DND-41 (cell line): Measurements from ENCODE around the gene HBP1.

Experiments
- ATAC-seq: fragments of 200-7000 bp; cut with Tn5 transposase; 3 replicates; pipeline ENCODE4 v1.9.1; 2021; ENCODE audit warnings: low read depth; ENCODE audit not compliant: insufficient read depth
- DNase-seq: peaks from one replicate; pipeline ENCODE4 v3.0.0-alpha.2; 2020
- H2AFZ ChIP-seq: 2 replicates; pipeline ENCODE4 v1.6.0; 2012; ENCODE audit warnings: low read depth, low read length
- H3K27ac ChIP-seq: 2 replicates; pipeline ENCODE4 v1.5.1; 2012; ENCODE audit warnings: low read length, inconsistent platforms
- H3K27me3 ChIP-seq: fragments of 200-600 bp; sonication (generic); 2 replicates; pipeline ENCODE4 v1.6.0; 2012; ENCODE audit warnings: low read length, mild to moderate bottlenecking, inconsistent platforms; ENCODE audit not compliant: insufficient read depth, poor library complexity
- H3K36me3 ChIP-seq: 2 replicates; pipeline ENCODE4 v1.5.1; 2012; ENCODE audit warnings: low read length, inconsistent platforms; ENCODE audit not compliant: insufficient read depth
- H3K4me1 ChIP-seq: 2 replicates; pipeline ENCODE4 v1.5.1; 2012; ENCODE audit warnings: mild to moderate bottlenecking, low read length; ENCODE audit not compliant: insufficient read depth
- H3K4me2 ChIP-seq: 2 replicates; pipeline ENCODE4 v1.6.0; 2012; ENCODE audit warnings: mild to moderate bottlenecking, moderate library complexity, low read length, inconsistent platforms; ENCODE audit not compliant: insufficient read depth
- H3K4me3 ChIP-seq, 2 experiments: fragments of 200-600 bp in 1 of 2; shearing (Covaris generic) in 1 of 2; 2 replicates each; pipeline ENCODE4 v1.5.1; 2012 to 2016; ENCODE audit warnings: inconsistent platforms in 2 of 2, low read length in 2 of 2, mild to moderate bottlenecking in 2 of 2, low read depth in 1 of 2, moderate library complexity in 1 of 2
- H3K79me2 ChIP-seq: 2 replicates; pipeline ENCODE4 v1.6.0; 2012; ENCODE audit warnings: low read length, inconsistent platforms; ENCODE audit not compliant: insufficient read depth
- H3K9ac ChIP-seq: 2 replicates; pipeline ENCODE4 v1.6.0; 2012; ENCODE audit warnings: low read depth, mild to moderate bottlenecking, inconsistent platforms, low read length, moderate library complexity
- H3K9me3 ChIP-seq: 2 replicates; pipeline ENCODE4 v1.5.1; 2012; ENCODE audit warnings: low read length, moderate library complexity, mild to moderate bottlenecking, inconsistent platforms; ENCODE audit not compliant: insufficient read depth, severe bottlenecking
- H4K20me1 ChIP-seq: 2 replicates; pipeline ENCODE4 v1.6.0; 2012; ENCODE audit warnings: low read length; ENCODE audit not compliant: insufficient read depth
- EZH2 ChIP-seq: IDR thresholded peaks from 3 replicates; pipeline ENCODE4 v1.6.1; 2012; ENCODE audit warnings: borderline replicate concordance, low read depth, mild to moderate bottlenecking, moderate library complexity, low read length, inconsistent platforms; ENCODE audit not compliant: severe bottlenecking
- TF ChIP-seq, protein P1 (sequence below): IDR thresholded peaks from 2 replicates; pipeline ENCODE4 v1.5.1; 2012; ENCODE audit warnings: borderline replicate concordance, low read length, moderate library complexity, mild to moderate bottlenecking; ENCODE audit not compliant: poor library complexity, severe bottlenecking; ENCODE audit errors: extremely low read depth

HBP1 gene

GRCh38 chr7:107181172-107181571 is 12.4 kb downstream of the HBP1 start:
- no peak for DNase-seq
- no peak for ATAC-seq
- Histone ChIP-seq H3K4me2 (no peak overlapping the region), H3K9me3 (no peaks in the 10 kb centered on the region), H3K9ac (no peak overlapping the region), H3K27ac (no peak overlapping the region), H3K4me3 (no peak overlapping the region), H3K4me1 (no peaks in the 10 kb centered on the region), H4K20me1 (peaks cover 9% of the 10 kb centered on the region), H3K79me2 (peaks cover 38% of the 10 kb centered on the region), H3K27me3 (no peaks in the 10 kb centered on the region), H3K36me3 (peaks cover 60% of the 10 kb centered on the region), H2AFZ (no peak overlapping the region)
- no peak for TF ChIP-seq EZH2
- TF ChIP-seq, protein P1, sequence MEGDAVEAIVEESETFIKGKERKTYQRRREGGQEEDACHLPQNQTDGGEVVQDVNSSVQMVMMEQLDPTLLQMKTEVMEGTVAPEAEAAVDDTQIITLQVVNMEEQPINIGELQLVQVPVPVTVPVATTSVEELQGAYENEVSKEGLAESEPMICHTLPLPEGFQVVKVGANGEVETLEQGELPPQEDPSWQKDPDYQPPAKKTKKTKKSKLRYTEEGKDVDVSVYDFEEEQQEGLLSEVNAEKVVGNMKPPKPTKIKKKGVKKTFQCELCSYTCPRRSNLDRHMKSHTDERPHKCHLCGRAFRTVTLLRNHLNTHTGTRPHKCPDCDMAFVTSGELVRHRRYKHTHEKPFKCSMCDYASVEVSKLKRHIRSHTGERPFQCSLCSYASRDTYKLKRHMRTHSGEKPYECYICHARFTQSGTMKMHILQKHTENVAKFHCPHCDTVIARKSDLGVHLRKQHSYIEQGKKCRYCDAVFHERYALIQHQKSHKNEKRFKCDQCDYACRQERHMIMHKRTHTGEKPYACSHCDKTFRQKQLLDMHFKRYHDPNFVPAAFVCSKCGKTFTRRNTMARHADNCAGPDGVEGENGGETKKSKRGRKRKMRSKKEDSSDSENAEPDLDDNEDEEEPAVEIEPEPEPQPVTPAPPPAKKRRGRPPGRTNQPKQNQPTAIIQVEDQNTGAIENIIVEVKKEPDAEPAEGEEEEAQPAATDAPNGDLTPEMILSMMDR = no peak

GRCh38 chr7:107185716-107186115 is 16.9 kb downstream of the HBP1 start:
- DNase-seq = no peak
- peaks cover 4% of the 10 kb centered on the region; the same call in 1 of the 2 replicates for H3K79me2 ChIP-seq

DNA sequence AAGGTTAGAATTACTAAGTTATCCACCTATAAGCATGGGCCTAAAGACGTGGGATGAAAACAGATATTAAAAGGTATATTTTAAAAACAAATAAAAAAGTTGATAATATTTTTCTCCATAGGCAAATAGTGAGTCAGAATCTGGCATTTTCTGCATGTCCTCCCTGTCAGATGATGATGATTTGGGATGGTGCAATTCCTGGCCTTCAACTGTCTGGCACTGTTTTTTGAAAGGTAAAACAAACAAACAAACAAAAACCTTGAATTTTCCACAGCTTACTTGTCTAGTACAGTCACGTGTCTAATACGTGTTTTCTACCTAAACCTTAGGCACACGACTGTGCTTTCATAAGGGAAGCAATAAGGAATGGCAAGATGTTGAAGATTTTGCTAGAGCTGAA is 17.4 kb downstream of the HBP1 start:
- Histone ChIP-seq H3K27ac (no peak overlapping the region), H4K20me1 (peaks cover 2% of the 10 kb centered on the region; the same call in 1 of the 2 replicates), H3K9me3 (no peaks in the 10 kb centered on the region), H3K9ac (no peak overlapping the region), H3K4me1 (no peaks in the 10 kb centered on the region), H3K4me2 (no peak overlapping the region), H3K79me2 (peaks cover 2% of the 10 kb centered on the region; the same call in 1 of the 2 replicates), H3K27me3 (no peaks in the 10 kb centered on the region), H2AFZ (no peak overlapping the region), H3K36me3 (peaks cover 88% of the 10 kb centered on the region), H3K4me3 (no peak overlapping the region)
- DNase-seq (no peak), ATAC-seq (no peak)
- TF ChIP-seq EZH2 = no peak
- TF ChIP-seq, protein P1 = no peak

More at GRCh38 chr7:107185716-107186115, 16.9 kb downstream of the HBP1 start:
- H4K20me1 ChIP-seq = peaks cover 2% of the 10 kb centered on the region; the same call in 1 of the 2 replicates
- no peaks in the 10 kb centered on the region for H3K9me3 ChIP-seq
- no peak overlapping the region for H3K9ac ChIP-seq
- no peak overlapping the region for H3K4me3 ChIP-seq
- no peak overlapping the region for H3K4me2 ChIP-seq
- TF ChIP-seq, protein P1 = no peak
- TF ChIP-seq EZH2 = no peak
- H3K27ac ChIP-seq = no peak overlapping the region
- H2AFZ ChIP-seq = no peak overlapping the region
- H3K4me1 ChIP-seq = no peaks in the 10 kb centered on the region
- peaks cover 87% of the 10 kb centered on the region for H3K36me3 ChIP-seq
- no peaks in the 10 kb centered on the region for H3K27me3 ChIP-seq
- ATAC-seq = no peak

DNA sequence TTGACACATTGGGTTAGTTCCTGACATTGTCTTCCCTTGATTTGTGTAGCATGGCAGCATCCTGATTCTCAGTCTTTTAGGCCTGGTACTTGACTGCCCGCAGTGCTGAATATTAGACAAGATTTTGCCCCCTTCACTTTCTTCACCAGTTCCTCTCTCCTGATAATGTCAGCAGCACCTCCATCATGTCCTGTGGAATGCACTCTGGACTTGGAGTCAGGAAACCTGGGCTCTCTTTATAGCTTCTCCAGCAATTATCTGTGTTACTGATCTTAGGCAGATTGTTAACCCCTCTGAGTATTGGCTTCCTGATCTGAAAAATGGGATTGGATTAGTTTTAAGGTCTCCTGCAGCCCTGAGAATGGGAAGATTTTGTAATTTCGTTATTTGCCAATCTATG is 19.0 kb downstream of the HBP1 start:
- Histone ChIP-seq H2AFZ (no peak overlapping the region), H3K27me3 (no peaks in the 10 kb centered on the region), H4K20me1 (peaks cover 2% of the 10 kb centered on the region; the same call in 1 of the 2 replicates), H3K4me1 (no peaks in the 10 kb centered on the region), H3K9me3 (no peaks in the 10 kb centered on the region), H3K9ac (no peak overlapping the region), H3K4me3 (no peak overlapping the region), H3K36me3 (peaks cover 90% of the 10 kb centered on the region), H3K27ac (no peak overlapping the region), H3K4me2 (no peak overlapping the region), H3K79me2 (peaks cover 2% of the 10 kb centered on the region; the same call in 1 of the 2 replicates)
- ATAC-seq (no peak), DNase-seq (no peak)
- TF ChIP-seq EZH2 = no peak
- TF ChIP-seq, protein P1 = no peak
